ENCODE measurements around the gene MAMLD1. TPM values are rescaled to one million over a fixed set of nuclear protein-coding genes. Genes with fewer than 3 reads are reported as not detected.

MAMLD1 gene
- total RNA-seq, 1 donor from 2014 or later: 7.0 TPM

- DNase-seq (ENCODE audit: extremely low spot score, unreplicated experiment): no peak
- Mint-ChIP-seq H3K27ac (no peak overlapping the region), H3K4me3 (no peak overlapping the region), H3K9me3 (peaks cover 16% of the 10 kb centered on the region), H3K4me1 (ENCODE audit: unreplicated experiment) (no peaks in the 10 kb centered on the region), H3K36me3 (no peaks in the 10 kb centered on the region), H3K27me3 (no peaks in the 10 kb centered on the region)
- no peak for TF ChIP-seq CTCF (conservative IDR thresholded peaks at IDR 0.05)
Measured at GRCh38 chrX:150531467-150531866, 168.3 kb downstream of the MAMLD1 start.

- Mint-ChIP-seq H3K4me1 (ENCODE audit: unreplicated experiment) (no peaks in the 10 kb centered on the region), H3K4me3 (no peak overlapping the region), H3K27me3 (no peaks in the 10 kb centered on the region), H3K27ac (no peak overlapping the region), H3K9me3 (peaks cover 16% of the 10 kb centered on the region), H3K36me3 (no peaks in the 10 kb centered on the region)
- no peak for TF ChIP-seq CTCF (conservative IDR thresholded peaks at IDR 0.05)
- DNase-seq (ENCODE audit: extremely low spot score, unreplicated experiment): no peak
Measured at GRCh38 chrX:150533863-150534262, 170.7 kb downstream of the MAMLD1 start.

- no peaks in the 10 kb centered on the region for H3K4me1 Mint-ChIP-seq (ENCODE audit: unreplicated experiment)
- H3K27me3 Mint-ChIP-seq: no peaks in the 10 kb centered on the region
- no peaks in the 10 kb centered on the region for H3K36me3 Mint-ChIP-seq
- H3K27ac Mint-ChIP-seq: no peak overlapping the region
- no peak overlapping the region for H3K4me3 Mint-ChIP-seq
- no peak for TF ChIP-seq CTCF (conservative IDR thresholded peaks at IDR 0.05)
- DNase-seq (ENCODE audit: extremely low spot score, unreplicated experiment): no peak
- H3K9me3 Mint-ChIP-seq: peaks cover 16% of the 10 kb centered on the region
Measured at GRCh38 chrX:150536455-150537116, 173.5 kb downstream of the MAMLD1 start.

- Mint-ChIP-seq H3K4me3 (no peak overlapping the region), H3K4me1 (ENCODE audit: unreplicated experiment) (no peaks in the 10 kb centered on the region), H3K9me3 (peaks cover 16% of the 10 kb centered on the region), H3K27ac (no peak overlapping the region), H3K36me3 (no peaks in the 10 kb centered on the region), H3K27me3 (no peaks in the 10 kb centered on the region)
- no peak for TF ChIP-seq CTCF (conservative IDR thresholded peaks at IDR 0.05)
- DNase-seq (ENCODE audit: extremely low spot score, unreplicated experiment): no peak
Measured at GRCh38 chrX:150537851-150538250, 174.7 kb downstream of the MAMLD1 start.

GRCh38 chrX:150540965-150541364 is 177.8 kb downstream of the MAMLD1 start:
- DNase-seq (ENCODE audit: extremely low spot score, unreplicated experiment): no peak
- Mint-ChIP-seq H3K4me1 (ENCODE audit: unreplicated experiment) (no peaks in the 10 kb centered on the region), H3K36me3 (no peaks in the 10 kb centered on the region), H3K9me3 (peaks cover 6% of the 10 kb centered on the region), H3K4me3 (no peak overlapping the region), H3K27me3 (no peaks in the 10 kb centered on the region), H3K27ac (no peak overlapping the region)
- no peak for TF ChIP-seq CTCF (conservative IDR thresholded peaks at IDR 0.05)

GRCh38 chrX:150542846-150543229 is 179.7 kb downstream of the MAMLD1 start:
- Mint-ChIP-seq H3K4me3 (no peak overlapping the region), H3K27me3 (no peaks in the 10 kb centered on the region), H3K4me1 (ENCODE audit: unreplicated experiment) (no peaks in the 10 kb centered on the region), H3K27ac (no peak overlapping the region), H3K9me3 (no peaks in the 10 kb centered on the region), H3K36me3 (no peaks in the 10 kb centered on the region)
- no peak for TF ChIP-seq CTCF (conservative IDR thresholded peaks at IDR 0.05)
- DNase-seq (ENCODE audit: extremely low spot score, unreplicated experiment): no peak

All from type B pancreatic cell (in vitro differentiated cells).